CD14-positive monocyte (primary cell): ENCODE data around the gene ZNF831. TPM values are rescaled to one million over a fixed set of nuclear protein-coding genes. Genes with fewer than 3 reads are reported as not detected.

ENCODE experiments used
- DNase-seq, 3 donors: peaks; one replicate each; pipeline ENCODE4 v3.0.0-alpha.2; 2011 to 2022
- H2AFZ ChIP-seq: 2 replicates; pipeline ENCODE4 v1.6.0; 2012; ENCODE audit warnings: mild to moderate bottlenecking, low read depth, low read length, inconsistent platforms; ENCODE audit not compliant: insufficient read depth, poor library complexity, severe bottlenecking
- H3K27ac ChIP-seq, 2 donors: 1 replicate in 1 of 2; 2 replicates in 1 of 2; pipeline ENCODE4 v1.5.1; 2012 to 2013; ENCODE audit warnings: low read length in 2 of 2, control low read depth in 1 of 2, inconsistent platforms in 1 of 2, low read depth in 1 of 2, mild to moderate bottlenecking in 1 of 2
- H3K27me3 ChIP-seq, 2 donors: one replicate each; pipeline versions ENCODE4 v1.6.0 to v1.6.1; 2011 to 2013; ENCODE audit warnings: low read length in 2 of 2; ENCODE audit not compliant: control insufficient read depth in 2 of 2, insufficient read depth in 2 of 2
- H3K36me3 ChIP-seq, 2 donors: replicated peaks in 1 of 2; 1 replicate in 1 of 2; 2 replicates in 1 of 2; pipeline versions ENCODE4 v1.5.1 to v1.6.1; 2012 to 2013; ENCODE audit warnings: low read length in 2 of 2, control low read depth in 1 of 2, inconsistent platforms in 1 of 2, mild to moderate bottlenecking in 1 of 2; ENCODE audit not compliant: insufficient read depth in 2 of 2, control insufficient read depth in 1 of 2
- H3K4me1 ChIP-seq, 2 donors: 1 replicate in 1 of 2; 2 replicates in 1 of 2; pipeline versions ENCODE4 v1.5.1 to v1.6.1; 2012 to 2013; ENCODE audit warnings: low read length in 2 of 2, control low read depth in 1 of 2, inconsistent platforms in 1 of 2, mild to moderate bottlenecking in 1 of 2, moderate library complexity in 1 of 2; ENCODE audit not compliant: insufficient read depth in 2 of 2, control insufficient read depth in 1 of 2
- H3K4me2 ChIP-seq: replicated peaks from 2 replicates; pipeline ENCODE3; 2012; ENCODE audit warnings: low read length, moderate library complexity, mild to moderate bottlenecking; ENCODE audit not compliant: poor library complexity, severe bottlenecking; ENCODE audit errors: extremely low read depth
- H3K4me3 ChIP-seq, 3 experiments: fragments of 200-600 bp in 1 of 3; sonication (generic) in 1 of 3; replicated peaks in 1 of 3; 1 replicate in 2 of 3; 2 replicates in 1 of 3; pipeline ENCODE4 v1.5.1; 2011 to 2013; ENCODE audit warnings: low read length in 3 of 3, mild to moderate bottlenecking in 3 of 3, control low read depth in 2 of 3, low read depth in 2 of 3, inconsistent platforms in 1 of 3, moderate library complexity in 1 of 3
- H3K79me2 ChIP-seq: 2 replicates; pipeline ENCODE4 v1.6.0; 2012; ENCODE audit warnings: mild to moderate bottlenecking, control low read depth, inconsistent platforms, low read length, moderate library complexity; ENCODE audit not compliant: insufficient read depth
- H3K9ac ChIP-seq: 2 replicates; pipeline ENCODE4 v1.6.0; 2017; ENCODE audit warnings: low read length, mild to moderate bottlenecking; ENCODE audit not compliant: insufficient read depth, poor library complexity, severe bottlenecking
- H3K9me3 ChIP-seq, 2 donors: replicated peaks in 1 of 2; 1 replicate in 1 of 2; 2 replicates in 1 of 2; pipeline versions ENCODE4 v1.5.1 to v1.6.1; 2012 to 2013; ENCODE audit warnings: low read length in 2 of 2, control low read depth in 1 of 2; ENCODE audit not compliant: control insufficient read depth in 1 of 2, insufficient read depth in 1 of 2
- H4K20me1 ChIP-seq: 2 replicates; pipeline ENCODE4 v1.6.0; 2012; ENCODE audit warnings: mild to moderate bottlenecking, low read length, control low read depth, moderate library complexity; ENCODE audit not compliant: insufficient read depth
- H3K27ac Mint-ChIP-seq, 7 donors: one replicate each; pipeline ENCODE4 v1.8.0; 2020; ENCODE audit warnings: mild to moderate bottlenecking in 7 of 7, mixed read lengths in 7 of 7, moderate library complexity in 6 of 7, inconsistent platforms in 2 of 7
- H3K27me3 Mint-ChIP-seq, 3 donors: one replicate each; pipeline ENCODE4 v1.8.0; 2021 to 2022; ENCODE audit warnings: low read depth in 3 of 3, mild to moderate bottlenecking in 3 of 3, mixed read lengths in 3 of 3, moderate library complexity in 3 of 3, inconsistent platforms in 1 of 3
- H3K36me3 Mint-ChIP-seq, 2 donors: one replicate each; pipeline ENCODE4 v1.8.0; 2020; ENCODE audit warnings: mixed read lengths in 2 of 2, inconsistent platforms in 1 of 2, mild to moderate bottlenecking in 1 of 2
- H3K4me1 Mint-ChIP-seq: one replicate; pipeline ENCODE4 v1.8.0; 2020; ENCODE audit warnings: mild to moderate bottlenecking, mixed read lengths
- H3K4me3 Mint-ChIP-seq, 2 donors: one replicate each; pipeline ENCODE4 v1.8.0; 2020; ENCODE audit warnings: mild to moderate bottlenecking in 2 of 2, mixed read lengths in 2 of 2, moderate library complexity in 1 of 2
- H3K9me3 Mint-ChIP-seq, 7 donors: one replicate each; pipeline ENCODE4 v1.8.0; 2020 to 2022; ENCODE audit warnings: mixed read lengths in 7 of 7, mild to moderate bottlenecking in 6 of 7, moderate library complexity in 6 of 7, inconsistent platforms in 2 of 7
- CTCF ChIP-seq: fragments of 200-600 bp; IDR thresholded peaks from one replicate; pipeline ENCODE4 v1.8.0; 2022; ENCODE audit warnings: antibody characterized with exemption, mild to moderate bottlenecking
- WGBS: methylation state at CpG from one replicate; pipeline ENCODE4 v1.1.5; 2013; ENCODE audit warnings: missing lambda C conversion rate; ENCODE audit not compliant: insufficient coverage; 5-methylcytosine and 5-hydroxymethylcytosine counted together
- intact Hi-C, 2 donors: fragments of 100-400 bp; cut with micrococcal nuclease; formaldehyde crosslinking; loops; one replicate each; pipeline versions ENCODE4 v1.15.0 to v1.15.1; 2023
- polyA plus RNA-seq, 3 donors: library from polyadenylated mRNA; depleted of rRNA in 1 of 3; unstranded in 2 of 3; stranded (reverse) in 1 of 3; fragments of 300-500 nt in 2 of 3; fragments of >200 nt in 1 of 3; fragmentation: Illumina TruSeq in 2 of 3; gene quantifications; 1 replicate in 2 of 3; 2 replicates in 1 of 3; pipeline ENCODE4 v1.2.3, GENCODE V29; 2012 to 2021

ZNF831 gene
- polyA plus RNA-seq, 3 donors: 0.03 to 0.09 TPM; not detected in 1

DNA sequence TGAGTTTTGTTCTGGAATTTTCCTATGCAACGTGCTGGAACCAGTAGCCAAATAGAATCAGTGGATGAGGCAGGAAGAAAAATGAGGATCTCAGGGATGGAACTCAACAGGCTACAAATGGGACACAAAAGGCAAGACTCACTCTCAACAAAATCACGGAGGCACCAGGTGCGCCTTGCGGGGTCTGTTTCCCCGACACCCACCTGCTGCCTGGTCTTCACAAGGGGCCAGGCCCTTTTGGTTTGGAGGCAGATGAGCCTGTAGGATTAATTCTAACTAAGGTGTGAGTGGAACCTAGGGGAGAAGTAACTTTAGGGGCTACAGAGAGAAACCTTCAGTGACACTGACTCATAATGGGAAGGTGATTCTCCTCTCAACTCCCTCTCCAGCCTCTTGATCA is 56.5 kb downstream of the ZNF831 start:
- WGBS: 100% methylated on average over 1 of the region's 5 CpGs

GRCh38 chr20:59221049-59221706 is 57.6 kb downstream of the ZNF831 start:
- peaks cover 37 to 45% (median 42%) of the 10 kb centered on the region in 3 donors for H3K27me3 Mint-ChIP-seq
- Histone ChIP-seq H3K27ac (no peak overlapping the region), H3K79me2 (no peaks in the 10 kb centered on the region), H3K36me3 (no peaks in the 10 kb centered on the region), H4K20me1 (no peaks in the 10 kb centered on the region), H2AFZ (no peak overlapping the region), H3K9ac (no peak overlapping the region), H3K4me3 (no peak overlapping the region), H3K9me3 (no peaks in the 10 kb centered on the region), H3K4me1 (peaks cover 6 to 10% of the 10 kb centered on the region in 2 donors), H3K27me3 (peaks cover 52 to 57% of the 10 kb centered on the region in 2 donors), H3K4me2 (no peak overlapping the region)
- H3K27ac Mint-ChIP-seq: no peak overlapping the region
- H3K36me3 Mint-ChIP-seq: peaks cover 0 to 3% of the 10 kb centered on the region in 2 donors
- no peak for TF ChIP-seq CTCF
- DNase-seq: no peak
- peak overlapping the region in 1 of 2 donors; percentile 87 for H3K4me3 Mint-ChIP-seq
- peaks cover 14% of the 10 kb centered on the region for H3K4me1 Mint-ChIP-seq
- 84% methylated on average over 9 of the region's 9 CpGs for WGBS
- intact Hi-C loops: loop anchor here (5.0 kb wide), 3 partner anchors 139 to 354 kb away; no protein-coding TSS in a partner anchor
- peaks cover 0 to 9% (median 0%) of the 10 kb centered on the region in 7 donors for H3K9me3 Mint-ChIP-seq

More for the DNA sequence above, 56.5 kb downstream of the ZNF831 start:
- Histone ChIP-seq H3K79me2 (no peaks in the 10 kb centered on the region), H3K9me3 (no peaks in the 10 kb centered on the region), H3K36me3 (no peaks in the 10 kb centered on the region), H3K4me1 (peaks cover 6 to 10% of the 10 kb centered on the region in 2 donors), H2AFZ (no peak overlapping the region), H4K20me1 (no peaks in the 10 kb centered on the region), H3K27me3 (peaks cover 44 to 49% of the 10 kb centered on the region in 2 donors), H3K4me2 (no peak overlapping the region), H3K9ac (no peak overlapping the region), H3K27ac (no peak overlapping the region), H3K4me3 (no peak overlapping the region)
- intact Hi-C loops: loop anchor here (5.0 kb wide), 3 partner anchors 138 to 353 kb away; no protein-coding TSS in a partner anchor
- H3K36me3 Mint-ChIP-seq: peaks cover 0 to 3% of the 10 kb centered on the region in 2 donors
- no peak overlapping the region for H3K4me3 Mint-ChIP-seq
- DNase-seq: no peak
- no peak overlapping the region for H3K27ac Mint-ChIP-seq
- TF ChIP-seq CTCF: no peak
- H3K4me1 Mint-ChIP-seq: peaks cover 14% of the 10 kb centered on the region
- peaks cover 34 to 41% (median 40%) of the 10 kb centered on the region in 3 donors for H3K27me3 Mint-ChIP-seq
- peaks cover 0 to 9% (median 0%) of the 10 kb centered on the region in 7 donors for H3K9me3 Mint-ChIP-seq
